Measurements from ENCODE around the gene MSH4. TPM values are rescaled to one million over a fixed set of nuclear protein-coding genes. Genes with fewer than 3 reads are reported as not detected.

The MSH4 gene
- not detected in 5 replicates for total RNA-seq (2022; extraction: Qiagen RNA extraction; ENCODE audit: low read depth)

GRCh38 chr1:75796376-75797272 is at the start of gene MSH4:
Gene MSH4, plus strand, starts transcription at chr1:75796882. Its CDS starts 104 bp downstream, at chr1:75796986.

GRCh38 chr1:75785983-75786853 is 10.5 kb upstream of the MSH4 start, which contains the start of gene RABGGTB:
Gene RABGGTB, plus strand, starts transcription at chr1:75786256. Its CDS starts 16 bp downstream, at chr1:75786272.

GRCh38 chr1:75932304-75932703 is 135.6 kb downstream of the MSH4 start, which contains the start of gene ASB17:
Gene ASB17, minus strand, starts transcription at chr1:75932404. Its CDS starts 113 bp downstream, at chr1:75932291.

Other genes with a start within 250 kb of the MSH4 start
- gene SLC44A5, start 185.8 kb upstream of the MSH4 start, total RNA-seq (2022; extraction: Qiagen RNA extraction; ENCODE audit: low read depth) = 0.03 to 0.07 TPM (median 0.05 TPM) in 4 of 5 replicates, not detected in the other
- gene ACADM, start 72.2 kb upstream of the MSH4 start, total RNA-seq (2022; extraction: Qiagen RNA extraction; ENCODE audit: low read depth) = 24.9 to 37.5 TPM (median 31.6 TPM) in 5 replicates
- gene RABGGTB, start 10.6 kb upstream of the MSH4 start, total RNA-seq (2022; extraction: Qiagen RNA extraction; ENCODE audit: low read depth) = 66.2 to 92.6 TPM (median 71.4 TPM) in 5 replicates
- gene ASB17, start 135.5 kb downstream of the MSH4 start, total RNA-seq (2022; extraction: Qiagen RNA extraction; ENCODE audit: low read depth) = not detected in 5 replicates